HUES6 (cell line): ENCODE measurements around the gene SFT2D2.
"Not testable (repeated sequence)": the region's sequence is repeated elsewhere in the genome, so short reads cannot be mapped to it uniquely, and the experiment has no call there.

ENCODE experiments used
- H3K27ac ChIP-seq: 2 replicates; pipeline ENCODE4 v1.7.0; 2013; ENCODE audit warnings: low read depth, mild to moderate bottlenecking, low read length, inconsistent platforms
- H3K27me3 ChIP-seq: 2 replicates; pipeline ENCODE4 v1.6.1; 2013; ENCODE audit warnings: low read length; ENCODE audit not compliant: control insufficient read depth, insufficient read depth
- H3K36me3 ChIP-seq: 2 replicates; pipeline ENCODE4 v1.6.1; 2013; ENCODE audit warnings: low read length; ENCODE audit not compliant: control insufficient read depth, insufficient read depth
- H3K4me1 ChIP-seq: 2 replicates; pipeline ENCODE4 v1.6.1; 2013; ENCODE audit warnings: low read length; ENCODE audit not compliant: control insufficient read depth, insufficient read depth
- H3K4me3 ChIP-seq: 2 replicates; pipeline ENCODE4 v1.5.1; 2013; ENCODE audit warnings: low read depth, low read length
- H3K9ac ChIP-seq: one replicate; pipeline ENCODE4 v1.6.1; 2013; ENCODE audit warnings: mild to moderate bottlenecking, low read length
- H3K9me3 ChIP-seq: 2 replicates; pipeline ENCODE4 v1.6.1; 2013; ENCODE audit warnings: low read depth, low read length; ENCODE audit not compliant: control insufficient read depth, insufficient read depth

Gene SFT2D2

GRCh38 chr1:168225476-168226190, at the start of gene SFT2D2:
Gene SFT2D2 (plus strand): TSS chr1:168226004. CDS start chr1:168226080, 76 bp downstream.
- peaks cover under 1% of the 10 kb centered on the region; the same call in 1 of the 2 replicates for H3K36me3 ChIP-seq
- H3K27me3 ChIP-seq: no peaks in the 10 kb centered on the region
- peak within 1 kb of the TSS; percentile 91 for H3K9ac ChIP-seq
- H3K9me3 ChIP-seq: peaks cover 7% of the 10 kb centered on the region
- H3K27ac ChIP-seq: peak within 1 kb of the TSS; percentile 91; the same call in 1 of the 2 replicates
- peaks cover 18% of the 10 kb centered on the region for H3K4me1 ChIP-seq
- peak within 1 kb of the TSS; percentile 96 for H3K4me3 ChIP-seq

GRCh38 chr1:168178227-168178637, 47.6 kb upstream of the SFT2D2 start:
- Histone ChIP-seq H3K4me1 (peaks cover 9% of the 10 kb centered on the region), H3K9ac (peak overlapping the region; percentile 18), H3K4me3 (peak overlapping the region; percentile 85), H3K9me3 (no peaks in the 10 kb centered on the region), H3K27ac (no peak overlapping the region), H3K36me3 (no peaks in the 10 kb centered on the region), H3K27me3 (no peaks in the 10 kb centered on the region)

GRCh38 chr1:168178638-168179437, 47.0 kb upstream of the SFT2D2 start, which contains the start of gene TIPRL:
Gene TIPRL (plus strand): TSS chr1:168178962. CDS start chr1:168179078, 116 bp downstream.
- H3K36me3 ChIP-seq: no peaks in the 10 kb centered on the region
- H3K4me3 ChIP-seq: peak within 1 kb of the TSS; percentile 85
- no peaks in the 10 kb centered on the region for H3K27me3 ChIP-seq
- peaks cover 9% of the 10 kb centered on the region for H3K4me1 ChIP-seq
- H3K9me3 ChIP-seq: no peaks in the 10 kb centered on the region
- peak within 1 kb of the TSS; percentile 76 for H3K9ac ChIP-seq
- H3K27ac ChIP-seq: peak within 1 kb of the TSS; percentile 24; the same call in 1 of the 2 replicates

- Histone ChIP-seq H3K27me3 (no peaks in the 10 kb centered on the region), H3K9ac (peak overlapping the region; percentile 76)
Measured at GRCh38 chr1:168179438-168180147, 46.2 kb upstream of the SFT2D2 start.

GRCh38 chr1:168180148-168180524, 45.7 kb upstream of the SFT2D2 start:
- H3K9me3 ChIP-seq: no peaks in the 10 kb centered on the region
- peaks cover 9% of the 10 kb centered on the region for H3K4me1 ChIP-seq
- no peak overlapping the region for H3K27ac ChIP-seq
- H3K27me3 ChIP-seq: no peaks in the 10 kb centered on the region
- H3K9ac ChIP-seq: peak overlapping the region; percentile 17
- H3K4me3 ChIP-seq: peak overlapping the region; percentile 85
- no peaks in the 10 kb centered on the region for H3K36me3 ChIP-seq

More at GRCh38 chr1:168179438-168180147, 46.2 kb upstream of the SFT2D2 start:
- H3K27ac ChIP-seq: no peak overlapping the region
- peak overlapping the region; percentile 85 for H3K4me3 ChIP-seq
- H3K36me3 ChIP-seq: no peaks in the 10 kb centered on the region
- peaks cover 9% of the 10 kb centered on the region for H3K4me1 ChIP-seq
- no peaks in the 10 kb centered on the region for H3K9me3 ChIP-seq

- H3K27me3 ChIP-seq, H3K9ac ChIP-seq, H3K27ac ChIP-seq, H3K4me3 ChIP-seq, H3K36me3 ChIP-seq, H3K4me1 ChIP-seq, H3K9me3 ChIP-seq: not testable (repeated sequence)
Measured at GRCh38 chr1:168181063-168181720, 44.6 kb upstream of the SFT2D2 start.

- no peaks in the 10 kb centered on the region for H3K9me3 ChIP-seq
- no peaks in the 10 kb centered on the region for H3K4me1 ChIP-seq
- no peak overlapping the region for H3K27ac ChIP-seq
- H3K27me3 ChIP-seq: no peaks in the 10 kb centered on the region
- no peak overlapping the region for H3K9ac ChIP-seq
- peaks cover 22% of the 10 kb centered on the region for H3K36me3 ChIP-seq
- H3K4me3 ChIP-seq: no peak overlapping the region
Measured at GRCh38 chr1:168187177-168187576, 38.6 kb upstream of the SFT2D2 start.

- H3K27ac ChIP-seq: no peak overlapping the region
- no peaks in the 10 kb centered on the region for H3K27me3 ChIP-seq
- H3K4me1 ChIP-seq: no peaks in the 10 kb centered on the region
- H3K9me3 ChIP-seq: no peaks in the 10 kb centered on the region
- no peak overlapping the region for H3K4me3 ChIP-seq
- peaks cover 32% of the 10 kb centered on the region for H3K36me3 ChIP-seq
- H3K9ac ChIP-seq: no peak overlapping the region
Measured at GRCh38 chr1:168190403-168190802, 35.4 kb upstream of the SFT2D2 start.

GRCh38 chr1:168195199-168196135, 30.3 kb upstream of the SFT2D2 start:
- H3K9ac ChIP-seq: no peak overlapping the region
- H3K27ac ChIP-seq: no peak overlapping the region
- no peak overlapping the region for H3K4me3 ChIP-seq
- H3K27me3 ChIP-seq: no peaks in the 10 kb centered on the region
- peaks cover 42% of the 10 kb centered on the region for H3K36me3 ChIP-seq
- no peaks in the 10 kb centered on the region for H3K9me3 ChIP-seq
- H3K4me1 ChIP-seq: peaks cover 5% of the 10 kb centered on the region; the same call in 1 of the 2 replicates

GRCh38 chr1:168199056-168199455, 26.7 kb upstream of the SFT2D2 start:
- Histone ChIP-seq H3K4me3 (no peak overlapping the region), H3K36me3 (peaks cover 36% of the 10 kb centered on the region), H3K4me1 (peaks cover 13% of the 10 kb centered on the region), H3K9ac (no peak overlapping the region), H3K27me3 (no peaks in the 10 kb centered on the region), H3K9me3 (no peaks in the 10 kb centered on the region), H3K27ac (no peak overlapping the region)
